Upper lobe of left lung (tissue), 4 donors: ENCODE measurements around the gene CYP27C1.
"Not testable (repeated sequence)": the region's sequence is repeated elsewhere in the genome, so short reads cannot be mapped to it uniquely, and the experiment has no call there.

Experiments
- CTCF ChIP-seq, 6 experiments: fragments of 450-650 bp in 4 of 6; fragments of 200-600 bp in 2 of 6; sonication (generic) in 2 of 6; IDR thresholded peaks; one replicate each; pipeline ENCODE4 v1.5.1; 2016 to 2019; ENCODE audit warnings: antibody characterized with exemption in 6 of 6
- EP300 ChIP-seq, 4 donors: sonication (generic); formaldehyde crosslinking; IDR thresholded peaks; one replicate each; pipeline ENCODE4 v1.5.1; 2017; ENCODE audit warnings: antibody characterized with exemption in 4 of 4, control low read depth in 2 of 4
- POLR2A ChIP-seq, 4 donors: fragments of 450-650 bp; IDR thresholded peaks; one replicate each; pipeline ENCODE4 v1.5.1; 2016 to 2017; ENCODE audit warnings: antibody characterized with exemption in 4 of 4, mild to moderate bottlenecking in 2 of 4
- POLR2AphosphoS5 ChIP-seq, 2 donors: sonication (generic); formaldehyde crosslinking; IDR thresholded peaks; one replicate each; pipeline ENCODE4 v1.5.1; 2017; ENCODE audit warnings: antibody characterized with exemption in 2 of 2

- not testable (repeated sequence) for TF ChIP-seq CTCF, POLR2A, POLR2AphosphoS5, EP300 (IDR thresholded peaks at IDR 0.05)
Observed at GRCh38 chr2:127163090-127163406, 57.1 kb downstream of the CYP27C1 start.
